Measurements from ENCODE around the gene BARHL2. TPM values are rescaled to one million over a fixed set of nuclear protein-coding genes. Genes with fewer than 3 reads are reported as not detected.

BARHL2 gene
- total RNA-seq, 1 donor from 2014 or later = not detected

DNA sequence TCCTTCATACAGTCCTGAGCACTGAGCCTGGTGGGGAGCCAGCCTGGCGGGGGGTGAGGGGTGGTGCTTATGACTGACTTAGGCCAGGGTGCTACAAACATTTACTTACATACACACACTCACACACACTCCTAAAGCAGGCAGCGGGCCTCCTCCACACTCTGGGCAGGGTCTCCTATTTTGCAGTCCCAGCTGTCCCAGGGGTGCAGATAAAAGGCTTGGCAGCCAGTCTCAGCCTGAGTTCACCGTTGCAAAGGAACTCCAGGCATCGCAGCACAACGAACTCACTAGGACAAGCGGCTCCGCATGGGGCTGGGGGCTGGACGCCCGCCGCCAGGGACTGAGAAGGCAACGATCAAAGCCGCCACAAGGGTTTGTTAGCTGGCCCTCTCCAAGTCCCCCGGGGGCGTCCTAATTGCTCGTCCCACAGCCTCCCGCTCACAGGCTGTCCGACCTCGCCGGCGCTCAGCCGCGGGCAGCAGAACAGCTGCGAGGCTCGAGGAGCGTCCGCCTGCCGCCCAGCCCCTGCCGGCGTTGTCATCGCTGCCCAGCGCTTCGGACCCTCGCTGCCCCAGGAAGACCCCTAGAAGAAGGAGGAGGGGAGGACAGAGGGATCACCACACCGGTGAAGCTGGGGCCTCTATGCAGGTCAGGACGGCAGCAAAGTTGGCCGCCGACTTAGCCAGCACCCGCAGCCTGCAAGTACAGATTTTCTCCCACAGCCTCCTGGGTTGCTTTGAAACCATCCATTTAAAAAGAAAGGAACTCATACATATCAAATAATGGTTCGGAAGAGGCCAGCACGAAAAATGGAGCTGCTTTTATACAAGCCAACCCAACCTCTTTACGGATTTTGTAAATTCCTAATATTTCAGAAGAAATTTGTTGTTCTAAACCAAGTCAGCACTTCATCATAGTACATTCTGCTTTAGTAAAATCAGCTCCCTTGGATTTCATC lies 6.2 kb downstream of the BARHL2 start:
- Histone ChIP-seq H3K27ac (ENCODE audit: low read depth, low read length) (no peak overlapping the region), H3K36me3 (ENCODE audit: control insufficient read depth in 3 of 3, insufficient read depth in 3 of 3, low read length in 3 of 3) (no peaks in the 10 kb centered on the region), H3K4me3 (ENCODE audit: low read length in 3 of 3) (no peak overlapping the region), H3K27me3 (ENCODE audit: control insufficient read depth in 3 of 3, insufficient read depth in 3 of 3, low read length in 3 of 3) (peaks cover 89 to 93% (median 91%) of the 10 kb centered on the region in 3 donors), H3K4me1 (ENCODE audit: control insufficient read depth in 3 of 3, insufficient read depth in 3 of 3, low read length in 3 of 3) (peaks cover 9 to 23% (median 11%) of the 10 kb centered on the region in 3 donors), H3K9me3 (ENCODE audit: control insufficient read depth in 3 of 3, low read length in 3 of 3) (no peaks in the 10 kb centered on the region), H3K9ac (ENCODE audit: low read depth in 1 of 3, low read length in 3 of 3) (no peak overlapping the region)

DNA sequence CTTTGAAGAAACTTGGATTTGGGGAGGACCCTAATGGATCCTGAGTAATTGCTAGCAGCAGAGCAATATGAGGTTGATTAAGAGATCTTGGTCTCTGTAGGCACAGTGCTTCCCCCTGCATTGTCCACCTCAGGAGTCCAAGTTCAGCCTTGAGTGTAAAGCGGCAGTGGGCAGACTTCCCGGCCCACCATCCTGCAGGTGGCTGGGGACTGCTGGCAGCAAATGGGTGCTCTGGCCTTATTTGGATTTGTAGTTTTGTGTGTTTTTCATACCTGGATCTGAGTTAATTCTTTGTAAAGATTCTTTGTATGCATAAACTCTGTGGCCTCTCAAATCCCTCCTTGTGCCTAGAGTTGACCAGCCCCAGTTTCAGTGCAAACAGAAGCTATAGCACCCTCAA lies 7.6 kb downstream of the BARHL2 start:
- no peak overlapping the region for H3K4me3 ChIP-seq (ENCODE audit: low read length in 3 of 3)
- no peaks in the 10 kb centered on the region for H3K9me3 ChIP-seq (ENCODE audit: control insufficient read depth in 3 of 3, low read length in 3 of 3)
- no peaks in the 10 kb centered on the region for H3K36me3 ChIP-seq (ENCODE audit: control insufficient read depth in 3 of 3, insufficient read depth in 3 of 3, low read length in 3 of 3)
- H3K27ac ChIP-seq (ENCODE audit: low read depth, low read length) = no peak overlapping the region
- H3K4me1 ChIP-seq (ENCODE audit: control insufficient read depth in 3 of 3, insufficient read depth in 3 of 3, low read length in 3 of 3) = peaks cover 9 to 23% (median 10%) of the 10 kb centered on the region in 3 donors
- peaks cover 89 to 94% (median 93%) of the 10 kb centered on the region in 3 donors for H3K27me3 ChIP-seq (ENCODE audit: control insufficient read depth in 3 of 3, insufficient read depth in 3 of 3, low read length in 3 of 3)
- H3K9ac ChIP-seq (ENCODE audit: low read depth in 1 of 3, low read length in 3 of 3) = no peak overlapping the region

- Histone ChIP-seq H3K4me3 (ENCODE audit: low read length in 3 of 3) (no peak overlapping the region), H3K9me3 (ENCODE audit: control insufficient read depth in 3 of 3, low read length in 3 of 3) (no peaks in the 10 kb centered on the region), H3K27me3 (ENCODE audit: control insufficient read depth in 3 of 3, insufficient read depth in 3 of 3, low read length in 3 of 3) (peaks cover 89 to 93% (median 92%) of the 10 kb centered on the region in 3 donors), H3K36me3 (ENCODE audit: control insufficient read depth in 3 of 3, insufficient read depth in 3 of 3, low read length in 3 of 3) (no peaks in the 10 kb centered on the region), H3K9ac (ENCODE audit: low read depth in 1 of 3, low read length in 3 of 3) (no peak overlapping the region), H3K27ac (ENCODE audit: low read depth, low read length) (no peak overlapping the region), H3K4me1 (ENCODE audit: control insufficient read depth in 3 of 3, insufficient read depth in 3 of 3, low read length in 3 of 3) (peaks cover 7 to 23% (median 8%) of the 10 kb centered on the region in 3 donors)
These were observed 8.3 kb downstream of the BARHL2 start for GRCh38 chr1:90708826-90709225.

DNA sequence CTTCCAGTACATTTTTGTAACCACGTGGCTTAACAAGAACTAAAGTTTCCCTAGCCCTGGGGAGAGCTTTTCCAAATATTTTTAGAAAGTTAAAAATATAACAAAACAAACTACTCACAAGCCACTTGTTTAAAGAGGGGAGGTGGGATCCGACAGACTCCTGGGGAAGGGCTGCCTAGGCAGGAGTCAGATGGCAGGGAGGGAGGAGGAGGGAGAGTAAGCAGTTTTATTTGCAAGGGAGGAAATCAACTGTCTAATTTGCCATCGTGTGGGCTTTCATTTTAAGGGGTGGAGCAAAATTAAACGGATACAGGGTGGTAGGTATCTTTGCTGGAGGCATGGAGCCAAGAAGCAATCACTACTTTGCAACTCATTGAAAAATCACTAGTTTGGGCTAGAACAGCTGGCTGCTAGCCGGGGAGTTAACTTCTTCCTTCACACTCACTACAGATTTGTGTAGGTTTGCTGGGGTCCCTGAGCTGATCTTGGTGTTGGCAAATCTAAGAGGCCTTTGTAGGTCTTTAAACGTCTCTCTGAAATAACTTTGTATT lies 8.8 kb downstream of the BARHL2 start:
- no peak overlapping the region for H3K4me3 ChIP-seq (ENCODE audit: low read length in 3 of 3)
- H3K9ac ChIP-seq (ENCODE audit: low read depth in 1 of 3, low read length in 3 of 3) = no peak overlapping the region
- H3K4me1 ChIP-seq (ENCODE audit: control insufficient read depth in 3 of 3, insufficient read depth in 3 of 3, low read length in 3 of 3) = peaks cover 3 to 19% (median 7%) of the 10 kb centered on the region in 3 donors
- H3K27ac ChIP-seq (ENCODE audit: low read depth, low read length) = no peak overlapping the region
- no peaks in the 10 kb centered on the region for H3K36me3 ChIP-seq (ENCODE audit: control insufficient read depth in 3 of 3, insufficient read depth in 3 of 3, low read length in 3 of 3)
- H3K27me3 ChIP-seq (ENCODE audit: control insufficient read depth in 3 of 3, insufficient read depth in 3 of 3, low read length in 3 of 3) = peaks cover 88 to 92% (median 88%) of the 10 kb centered on the region in 3 donors
- H3K9me3 ChIP-seq (ENCODE audit: control insufficient read depth in 3 of 3, low read length in 3 of 3) = no peaks in the 10 kb centered on the region

- Histone ChIP-seq H3K9ac (ENCODE audit: low read depth in 1 of 3, low read length in 3 of 3) (no peak overlapping the region), H3K36me3 (ENCODE audit: control insufficient read depth in 3 of 3, insufficient read depth in 3 of 3, low read length in 3 of 3) (no peaks in the 10 kb centered on the region), H3K27ac (ENCODE audit: low read depth, low read length) (no peak overlapping the region), H3K9me3 (ENCODE audit: control insufficient read depth in 3 of 3, low read length in 3 of 3) (no peaks in the 10 kb centered on the region), H3K27me3 (ENCODE audit: control insufficient read depth in 3 of 3, insufficient read depth in 3 of 3, low read length in 3 of 3) (peaks cover 82 to 90% (median 83%) of the 10 kb centered on the region in 3 donors), H3K4me3 (ENCODE audit: low read length in 3 of 3) (peak overlapping the region in 2 of 3 donors; percentile 22 to 52), H3K4me1 (ENCODE audit: control insufficient read depth in 3 of 3, insufficient read depth in 3 of 3, low read length in 3 of 3) (peaks cover 3 to 19% (median 7%) of the 10 kb centered on the region in 3 donors)
These were observed 9.8 kb downstream of the BARHL2 start for GRCh38 chr1:90707363-90707710.

GRCh38 chr1:90706437-90707362 lies 10.4 kb downstream of the BARHL2 start:
- Histone ChIP-seq H3K27me3 (ENCODE audit: control insufficient read depth in 3 of 3, insufficient read depth in 3 of 3, low read length in 3 of 3) (peaks cover 79 to 90% (median 79%) of the 10 kb centered on the region in 3 donors), H3K9ac (ENCODE audit: low read depth in 1 of 3, low read length in 3 of 3) (no peak overlapping the region), H3K4me3 (ENCODE audit: low read length in 3 of 3) (peak overlapping the region in 2 of 3 donors; percentile 22 to 52), H3K9me3 (ENCODE audit: control insufficient read depth in 3 of 3, low read length in 3 of 3) (no peaks in the 10 kb centered on the region), H3K36me3 (ENCODE audit: control insufficient read depth in 3 of 3, insufficient read depth in 3 of 3, low read length in 3 of 3) (no peaks in the 10 kb centered on the region), H3K27ac (ENCODE audit: low read depth, low read length) (no peak overlapping the region), H3K4me1 (ENCODE audit: control insufficient read depth in 3 of 3, insufficient read depth in 3 of 3, low read length in 3 of 3) (peaks cover 3 to 19% (median 7%) of the 10 kb centered on the region in 3 donors)

DNA sequence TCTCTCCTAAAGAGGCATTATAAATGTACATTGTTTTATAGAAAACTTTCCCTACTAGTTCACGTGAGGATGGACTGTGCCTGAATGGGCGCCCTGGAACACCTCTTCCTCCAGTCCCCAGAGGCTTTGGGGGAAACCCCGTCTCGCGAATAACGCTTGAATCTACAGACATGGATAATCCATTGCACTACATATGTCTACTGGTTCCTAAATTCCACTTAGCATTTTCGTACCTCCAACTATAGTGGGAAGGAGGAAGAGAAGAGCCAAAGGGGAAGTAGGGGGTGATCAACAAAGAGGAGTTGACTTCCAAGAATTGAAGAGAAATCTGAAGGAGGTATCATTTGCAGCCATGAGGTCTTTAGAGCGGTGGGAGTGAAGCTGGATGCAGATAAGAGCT lies 11.1 kb downstream of the BARHL2 start:
- H3K4me3 ChIP-seq (ENCODE audit: low read length in 3 of 3) = no peak overlapping the region

GRCh38 chr1:90704817-90705216 lies 12.3 kb downstream of the BARHL2 start:
- Histone ChIP-seq H3K27me3 (ENCODE audit: control insufficient read depth in 3 of 3, insufficient read depth in 3 of 3, low read length in 3 of 3) (peaks cover 62 to 82% (median 65%) of the 10 kb centered on the region in 3 donors), H3K36me3 (ENCODE audit: control insufficient read depth in 3 of 3, insufficient read depth in 3 of 3, low read length in 3 of 3) (no peaks in the 10 kb centered on the region), H3K27ac (ENCODE audit: low read depth, low read length) (no peak overlapping the region), H3K4me1 (ENCODE audit: control insufficient read depth in 3 of 3, insufficient read depth in 3 of 3, low read length in 3 of 3) (peaks cover 3 to 15% (median 7%) of the 10 kb centered on the region in 3 donors), H3K9ac (ENCODE audit: low read depth in 1 of 3, low read length in 3 of 3) (no peak overlapping the region), H3K4me3 (ENCODE audit: low read length in 3 of 3) (no peak overlapping the region), H3K9me3 (ENCODE audit: control insufficient read depth in 3 of 3, low read length in 3 of 3) (no peaks in the 10 kb centered on the region)

More for the DNA sequence above, 11.1 kb downstream of the BARHL2 start:
- H3K9me3 ChIP-seq (ENCODE audit: control insufficient read depth in 3 of 3, low read length in 3 of 3) = no peaks in the 10 kb centered on the region
- H3K27me3 ChIP-seq (ENCODE audit: control insufficient read depth in 3 of 3, insufficient read depth in 3 of 3, low read length in 3 of 3) = peaks cover 74 to 92% (median 77%) of the 10 kb centered on the region in 3 donors
- H3K27ac ChIP-seq (ENCODE audit: low read depth, low read length) = no peak overlapping the region
- H3K4me1 ChIP-seq (ENCODE audit: control insufficient read depth in 3 of 3, insufficient read depth in 3 of 3, low read length in 3 of 3) = peaks cover 3 to 17% (median 7%) of the 10 kb centered on the region in 3 donors
- H3K9ac ChIP-seq (ENCODE audit: low read depth in 1 of 3, low read length in 3 of 3) = no peak overlapping the region
- H3K36me3 ChIP-seq (ENCODE audit: control insufficient read depth in 3 of 3, insufficient read depth in 3 of 3, low read length in 3 of 3) = no peaks in the 10 kb centered on the region

DNA sequence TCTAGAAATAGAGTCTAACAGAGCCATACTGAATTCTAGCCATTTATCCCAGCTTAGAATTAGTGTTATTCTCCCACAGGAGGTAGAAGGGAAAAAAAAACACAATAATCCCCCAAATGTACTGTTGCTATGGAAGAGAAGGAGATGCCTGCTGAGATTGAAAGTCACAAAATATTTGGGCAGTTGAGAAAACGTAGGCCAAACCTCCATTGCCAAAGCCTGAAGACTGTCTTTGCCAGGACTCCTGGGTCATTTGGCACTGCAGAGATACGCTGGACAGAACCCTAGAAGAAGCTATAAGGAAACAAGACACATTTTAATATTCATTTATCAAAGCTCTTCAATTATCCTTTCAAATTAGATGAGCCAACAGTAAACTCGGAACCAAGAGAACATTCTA lies 22.3 kb downstream of the BARHL2 start:
- Histone ChIP-seq H3K36me3 (ENCODE audit: control insufficient read depth in 3 of 3, insufficient read depth in 3 of 3, low read length in 3 of 3) (no peaks in the 10 kb centered on the region), H3K27ac (ENCODE audit: low read depth, low read length) (no peak overlapping the region), H3K4me1 (ENCODE audit: control insufficient read depth in 3 of 3, insufficient read depth in 3 of 3, low read length in 3 of 3) (no peaks in the 10 kb centered on the region), H3K9ac (ENCODE audit: low read depth in 1 of 3, low read length in 3 of 3) (no peak overlapping the region), H3K4me3 (ENCODE audit: low read length in 3 of 3) (no peak overlapping the region), H3K9me3 (ENCODE audit: control insufficient read depth in 3 of 3, low read length in 3 of 3) (no peaks in the 10 kb centered on the region), H3K27me3 (ENCODE audit: control insufficient read depth in 3 of 3, insufficient read depth in 3 of 3, low read length in 3 of 3) (peaks cover 0 to 10% (median 2%) of the 10 kb centered on the region in 3 donors)

Data from skeletal muscle tissue (tissue), 4 donors.